ENCODE measurements around the gene IQGAP2. TPM values are rescaled to one million over a fixed set of nuclear protein-coding genes. Genes with fewer than 3 reads are reported as not detected.

The IQGAP2 gene
- polyA plus RNA-seq, 1 donor (not counting 4 experiments of a cell fraction or from before 2014, with no cell fraction given), result 0.14 TPM

DNA sequence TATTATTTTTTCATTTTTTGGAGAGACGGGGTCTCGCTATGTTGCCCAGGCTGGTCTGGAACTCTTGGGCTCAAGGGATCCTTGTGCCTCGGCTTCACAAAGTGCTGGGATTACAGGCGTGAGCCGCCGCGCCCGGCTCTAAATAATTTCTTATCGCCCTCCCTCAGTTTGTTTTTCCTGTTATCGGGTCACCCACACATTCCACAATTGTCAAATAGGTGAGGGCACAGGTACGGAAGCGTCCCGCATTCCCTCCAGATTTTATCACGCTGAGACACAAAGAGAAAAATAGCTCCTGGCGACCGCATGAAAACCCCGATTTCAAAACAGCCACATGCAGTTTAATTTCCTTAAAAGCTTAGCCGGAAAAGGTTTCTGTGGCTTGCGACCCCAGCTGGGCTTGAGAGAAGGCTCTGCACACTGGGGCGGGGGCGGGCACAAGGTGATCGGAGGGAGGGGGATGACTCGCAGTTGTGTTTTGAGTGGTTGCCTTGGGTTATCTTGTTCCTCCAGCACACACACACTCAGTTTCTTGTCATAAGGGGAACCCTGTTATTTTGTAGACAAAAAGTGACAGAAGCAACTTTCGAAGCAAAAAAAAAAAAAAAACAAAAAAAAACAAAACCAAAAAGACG is 717 bp upstream of the IQGAP2 start:
- no peaks in the 10 kb centered on the region for H3K36me3 ChIP-seq (ENCODE audit: control insufficient read depth in 2 of 2, extremely low read depth in 1 of 2, insufficient read depth in 2 of 2, low read length in 2 of 2)
- FAIRE-seq (no peak), DNase-seq (ENCODE audit: low read depth, low spot score) (no peak)
- no peak overlapping the region for H2AFZ ChIP-seq (ENCODE audit: control insufficient read depth, low read length)
- no peaks in the 10 kb centered on the region for H3K79me2 ChIP-seq (ENCODE audit: control insufficient read depth, insufficient read depth, low read length)
- H3K4me1 ChIP-seq (ENCODE audit: control insufficient read depth, extremely low read depth, insufficient read depth, low read length), result no peaks in the 10 kb centered on the region
- no peak overlapping the region for H3K9ac ChIP-seq (ENCODE audit: control insufficient read depth, extremely low read depth, insufficient read depth, low read length)
- H3K27me3 ChIP-seq (ENCODE audit: control insufficient read depth, extremely low read depth, insufficient read depth, low read length), result peaks cover 49% of the 10 kb centered on the region
- no peak overlapping the region for H3K27ac ChIP-seq (ENCODE audit: control insufficient read depth, insufficient read depth, low read length)
- H3K4me3 ChIP-seq (ENCODE audit: control insufficient read depth in 2 of 3, extremely low read depth in 1 of 3, insufficient read depth in 2 of 3, low read depth in 1 of 3, low read length in 3 of 3), result peak overlapping the region; percentile 15 to 61 (median 52)
- no peaks in the 10 kb centered on the region for H3K9me1 ChIP-seq (ENCODE audit: control insufficient read depth, extremely low read depth, insufficient read depth, low read length)
- no peaks in the 10 kb centered on the region for H3K9me3 ChIP-seq (ENCODE audit: control insufficient read depth, low read depth, low read length)
- dilution Hi-C loops (cut with MboI; ENCODE audit: extremely low pct_ligation_motif_present, low sequenced_read_pairs), result no loop called here
- no peaks in the 10 kb centered on the region for H4K20me1 ChIP-seq (ENCODE audit: control insufficient read depth, extremely low read depth, insufficient read depth, low read length)
- H3K4me2 ChIP-seq (ENCODE audit: control insufficient read depth, extremely low read depth, insufficient read depth, low read depth, low read length), result peak overlapping the region; percentile 91
- no peak for TF ChIP-seq CTCF (optimal IDR thresholded peaks at IDR 0.05 in 1 of 3, IDR thresholded peaks at IDR 0.05 in 1 of 3, conservative IDR thresholded peaks at IDR 0.05 in 1 of 3; ENCODE audit: extremely low read depth in 1 of 3, insufficient read depth in 2 of 3, low read length in 3 of 3)
- TF ChIP-seq EZH2 (IDR thresholded peaks at IDR 0.05; ENCODE audit: low read length), result peak; percentile 41

GRCh38 chr5:76403766-76404222 is 709 bp downstream of the IQGAP2 start:
- Histone ChIP-seq H3K4me2 (ENCODE audit: control insufficient read depth, extremely low read depth, insufficient read depth, low read depth, low read length) (peak overlapping the region; percentile 91), H3K9ac (ENCODE audit: control insufficient read depth, extremely low read depth, insufficient read depth, low read length) (no peak overlapping the region), H3K27ac (ENCODE audit: control insufficient read depth, insufficient read depth, low read length) (no peak overlapping the region), H3K36me3 (ENCODE audit: control insufficient read depth in 2 of 2, extremely low read depth in 1 of 2, insufficient read depth in 2 of 2, low read length in 2 of 2) (no peaks in the 10 kb centered on the region), H3K9me1 (ENCODE audit: control insufficient read depth, extremely low read depth, insufficient read depth, low read length) (no peaks in the 10 kb centered on the region), H3K79me2 (ENCODE audit: control insufficient read depth, insufficient read depth, low read length) (no peaks in the 10 kb centered on the region), H3K27me3 (ENCODE audit: control insufficient read depth, extremely low read depth, insufficient read depth, low read length) (peaks cover 53% of the 10 kb centered on the region), H3K4me3 (ENCODE audit: control insufficient read depth in 2 of 3, extremely low read depth in 1 of 3, insufficient read depth in 2 of 3, low read depth in 1 of 3, low read length in 3 of 3) (peak overlapping the region in 1 of 3 experiments; percentile 26), H4K20me1 (ENCODE audit: control insufficient read depth, extremely low read depth, insufficient read depth, low read length) (no peaks in the 10 kb centered on the region), H3K9me3 (ENCODE audit: control insufficient read depth, low read depth, low read length) (no peaks in the 10 kb centered on the region), H3K4me1 (ENCODE audit: control insufficient read depth, extremely low read depth, insufficient read depth, low read length) (no peaks in the 10 kb centered on the region), H2AFZ (ENCODE audit: control insufficient read depth, low read length) (no peak overlapping the region)
- TF ChIP-seq CTCF (optimal IDR thresholded peaks at IDR 0.05 in 1 of 3, IDR thresholded peaks at IDR 0.05 in 1 of 3, conservative IDR thresholded peaks at IDR 0.05 in 1 of 3; ENCODE audit: extremely low read depth in 1 of 3, insufficient read depth in 2 of 3, low read length in 3 of 3) (peak in 1 of 3 experiments; percentile 1), EZH2 (IDR thresholded peaks at IDR 0.05; ENCODE audit: low read length) (peak; percentile 14)
- FAIRE-seq, result no peak
- dilution Hi-C loops (cut with MboI; ENCODE audit: extremely low pct_ligation_motif_present, low sequenced_read_pairs), result no loop called here
- no peak for DNase-seq (ENCODE audit: low read depth, low spot score)

Measured in keratinocyte (primary cell).